Measurements from ENCODE around the gene ADARB2.

GRCh38 chr10:1523221-1523620 is 214.1 kb downstream of the ADARB2 start:
- TF ChIP-seq CTCF (conservative IDR thresholded peaks at IDR 0.05 in 1 of 2, IDR thresholded peaks at IDR 0.05 in 1 of 2; ENCODE audit: low read depth in 1 of 2, low read length in 2 of 2) = no peak
- no peak for TF ChIP-seq EZH2 (IDR thresholded peaks at IDR 0.05; ENCODE audit: low read length, missing control alignments)
